HG02943 (cell line): ENCODE results near the gene ROBO2.

Source experiments
- ATAC-seq: cut with Tn5 transposase; IDR thresholded peaks from one replicate; pipeline ENCODE4 v1.9.1; 2021; ENCODE audit warnings: mild to moderate bottlenecking, low read depth, moderate library complexity; ENCODE audit not compliant: unreplicated experiment

ROBO2 gene

DNA sequence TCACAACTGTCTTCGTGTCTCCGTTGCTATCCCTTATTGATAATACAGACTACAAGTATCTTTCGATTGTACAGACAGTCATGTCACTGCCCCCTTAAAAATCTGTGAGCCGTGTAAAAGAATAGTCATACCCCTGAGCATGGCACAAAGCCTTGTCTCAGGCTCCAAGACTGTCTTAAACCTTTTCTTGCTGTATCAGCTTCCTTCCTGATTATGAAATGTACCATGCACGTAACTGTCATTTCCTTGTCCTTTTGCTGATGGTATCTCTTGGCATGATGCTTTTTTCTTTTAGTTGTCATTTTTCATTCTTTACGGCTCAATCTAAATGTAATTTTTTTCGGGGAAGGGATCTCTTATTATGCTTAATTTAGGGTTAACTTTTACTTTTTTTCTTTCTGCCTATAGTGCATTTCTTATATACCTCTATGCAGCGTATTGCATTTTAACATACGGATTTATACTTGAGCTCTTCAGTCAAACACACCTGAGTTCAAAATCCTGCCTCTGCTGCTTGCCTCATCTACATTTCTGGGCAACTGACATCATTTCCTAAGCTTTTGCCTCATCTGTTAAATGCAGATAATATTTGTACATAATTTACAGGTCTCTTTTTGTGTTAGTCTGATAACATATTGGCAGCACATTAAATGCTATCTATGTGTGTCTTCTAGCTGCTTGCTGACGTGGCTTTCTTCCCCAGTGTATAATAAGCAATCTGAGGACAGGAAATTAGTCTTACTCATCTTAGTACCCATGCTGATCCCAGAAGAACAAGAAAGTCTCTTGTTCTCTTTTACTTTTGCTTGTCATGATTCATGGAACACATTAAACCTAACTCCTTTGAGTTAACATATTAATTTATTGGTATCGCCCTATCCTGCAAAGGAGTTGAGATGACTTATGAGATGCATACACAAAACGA is 57.3 kb downstream of the ROBO2 start:
- no peak for ATAC-seq

DNA sequence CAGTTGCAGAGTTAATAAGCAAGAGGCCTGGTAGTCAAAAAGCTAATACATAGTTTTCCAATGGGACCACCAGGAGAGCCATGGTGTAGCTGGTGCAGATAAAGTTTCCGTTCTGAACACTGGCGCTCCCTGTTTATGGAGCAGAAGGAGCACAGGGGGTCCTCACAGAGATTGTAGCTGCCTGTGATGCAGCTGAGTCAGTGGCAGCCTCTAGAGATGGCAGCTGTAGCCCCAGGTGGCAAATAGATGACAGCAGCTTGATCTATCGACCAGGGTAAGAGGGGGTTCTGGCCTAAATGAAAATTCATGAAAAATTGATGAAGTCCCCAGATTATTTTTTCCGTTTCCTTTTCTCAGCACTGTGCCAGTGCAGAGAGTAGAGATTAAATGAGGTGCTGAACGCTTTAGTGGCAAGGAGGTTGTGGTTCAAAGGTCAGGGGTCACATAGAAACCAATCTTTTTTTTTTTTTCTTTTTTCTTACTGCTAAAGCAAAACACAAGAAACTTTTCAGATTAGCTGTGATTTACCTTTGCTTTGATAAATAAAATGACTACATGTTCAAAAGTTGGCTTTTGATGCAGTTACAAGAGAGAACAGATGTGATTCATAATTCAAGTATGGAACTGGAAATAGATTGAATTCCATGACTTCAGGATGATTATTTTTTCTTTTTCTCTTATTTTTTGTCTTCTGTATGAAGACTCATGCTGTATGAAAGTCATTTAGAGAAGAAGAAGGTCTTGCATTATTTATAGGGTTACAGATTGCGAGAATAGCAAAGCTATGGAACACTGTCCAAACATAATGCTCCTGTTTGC is 63.3 kb downstream of the ROBO2 start:
- no peak for ATAC-seq

DNA sequence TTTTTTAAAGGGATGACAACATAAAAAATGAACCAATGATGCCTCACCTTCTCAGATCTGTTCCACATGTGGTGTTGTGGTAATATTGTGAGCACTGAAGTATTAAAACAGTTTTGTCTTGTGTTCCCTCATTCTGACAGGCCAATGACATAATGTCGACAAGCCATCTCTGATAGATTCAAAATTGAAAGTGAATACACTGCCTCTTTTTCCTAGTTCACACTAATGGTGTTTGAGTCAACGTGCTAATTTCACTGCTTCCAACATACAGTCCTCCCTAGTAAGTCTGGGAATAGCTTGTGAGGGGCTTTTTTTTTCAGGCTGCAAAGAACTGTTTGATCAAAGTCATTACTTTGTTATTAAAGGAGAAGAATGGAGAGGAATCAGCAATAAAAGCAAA is 82.8 kb downstream of the ROBO2 start:
- no peak for ATAC-seq

DNA sequence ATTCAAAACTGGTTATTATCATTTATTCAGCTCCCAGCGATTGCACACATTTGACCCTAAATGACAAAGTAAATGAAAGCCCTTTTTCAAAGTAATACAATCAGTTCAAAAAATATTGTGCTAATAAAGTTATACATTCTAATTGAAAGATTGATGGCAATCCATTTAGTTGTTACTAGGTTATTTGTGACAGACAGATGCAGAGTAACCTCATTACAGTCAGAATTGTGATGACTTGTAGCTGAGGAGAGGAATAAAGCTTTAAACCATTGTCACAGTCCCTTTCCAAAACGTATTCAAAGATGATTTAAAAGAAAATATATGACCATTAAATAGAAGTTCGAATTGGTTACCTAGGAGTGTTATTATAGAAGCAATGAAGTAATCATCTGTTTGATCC is 86.1 kb downstream of the ROBO2 start:
- ATAC-seq: no peak

DNA sequence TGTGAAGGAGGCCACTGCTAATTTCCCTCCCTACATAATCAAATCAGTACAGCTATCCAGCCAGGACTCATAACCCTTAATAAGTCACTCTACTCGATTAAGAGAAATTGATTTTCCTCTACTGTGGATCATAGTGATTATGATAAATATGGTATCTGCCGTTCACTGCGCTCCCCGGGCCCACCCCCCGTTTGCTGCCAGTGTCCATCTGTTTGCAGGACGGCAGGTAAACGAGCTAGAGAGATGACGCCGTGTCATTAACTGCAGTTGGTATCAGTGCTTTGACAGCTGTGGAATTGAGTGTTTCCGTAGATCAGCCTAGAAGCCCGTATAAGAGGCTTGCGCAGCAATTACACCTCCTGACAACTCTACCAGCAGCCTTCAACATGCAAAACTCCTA is 94.9 kb downstream of the ROBO2 start:
- ATAC-seq: no peak

DNA sequence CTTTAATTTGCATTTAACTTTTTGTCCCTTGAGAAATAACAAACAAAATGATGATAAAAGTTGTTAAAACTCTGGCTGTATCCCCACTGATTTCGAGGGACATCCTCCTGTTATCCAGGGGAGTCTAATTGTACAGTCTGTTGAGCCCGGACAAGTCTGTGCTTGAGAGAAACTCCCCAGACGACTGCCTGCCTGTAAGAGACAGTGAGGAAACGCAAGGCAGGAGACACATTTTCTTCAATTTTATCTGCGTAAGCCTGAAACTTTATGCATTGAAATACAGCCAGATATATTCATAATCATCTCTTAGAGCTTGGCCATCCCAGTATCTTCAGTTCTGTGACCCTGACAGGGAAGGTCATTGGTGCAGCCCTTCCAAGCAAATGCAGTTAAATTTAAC is 97.7 kb downstream of the ROBO2 start:
- ATAC-seq: no peak

DNA sequence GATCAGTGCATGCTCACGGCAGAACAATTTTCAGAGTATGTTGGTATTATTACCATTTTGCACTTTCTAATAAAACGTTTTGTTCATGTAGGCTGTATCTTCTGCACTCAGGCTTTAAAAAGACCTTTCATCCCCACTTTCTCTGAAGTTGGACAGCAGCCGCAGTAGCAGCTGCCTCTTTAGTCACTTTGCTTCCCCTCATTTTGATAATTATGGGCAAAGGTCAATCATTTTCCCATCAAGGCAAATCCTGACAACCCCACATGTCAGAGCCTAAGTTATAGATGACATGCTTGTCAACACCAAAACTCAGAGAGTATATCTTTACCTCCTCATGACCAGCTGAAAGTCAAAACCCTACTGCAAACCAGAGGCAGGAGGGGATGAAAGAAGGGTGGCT is 99.7 kb downstream of the ROBO2 start:
- ATAC-seq: no peak

DNA sequence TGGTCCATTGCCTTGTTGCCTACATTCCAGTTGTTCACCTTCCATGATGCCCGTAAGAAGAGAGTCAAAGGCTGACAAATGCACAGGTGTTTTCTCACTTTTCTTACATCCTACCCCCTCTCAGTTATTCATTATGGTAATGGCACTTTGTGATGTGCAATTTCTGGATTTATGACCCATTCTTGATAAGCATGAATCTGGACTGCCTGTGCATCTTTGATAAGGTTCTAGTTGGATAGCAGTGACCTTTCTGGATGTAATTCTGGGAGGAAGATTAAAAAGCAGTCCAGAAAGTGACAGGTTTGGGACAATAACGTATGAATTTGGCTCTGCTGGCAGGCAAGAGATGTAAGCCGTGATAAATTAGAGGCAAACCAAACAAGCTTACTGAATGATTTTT is 101.5 kb downstream of the ROBO2 start:
- ATAC-seq: no peak

DNA sequence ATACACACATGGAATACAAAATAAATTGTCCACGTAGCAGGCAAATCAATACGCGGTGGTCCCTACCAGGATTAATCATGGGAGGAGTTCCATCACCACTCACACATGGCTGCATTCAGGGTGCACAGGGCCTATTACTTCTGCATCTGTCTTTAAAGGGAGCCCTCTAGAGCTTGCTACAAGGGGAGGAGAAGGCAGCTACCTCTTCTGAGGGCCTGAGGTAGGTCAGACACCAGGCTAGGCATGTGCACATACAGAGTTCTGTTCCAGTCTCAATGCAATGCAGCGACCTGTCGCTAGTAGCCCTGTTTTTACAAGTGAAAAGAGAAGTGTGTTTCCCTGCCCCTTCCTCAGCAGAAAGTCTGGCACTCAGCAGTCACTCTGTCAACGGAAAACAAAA is 102.7 kb downstream of the ROBO2 start:
- no peak for ATAC-seq

DNA sequence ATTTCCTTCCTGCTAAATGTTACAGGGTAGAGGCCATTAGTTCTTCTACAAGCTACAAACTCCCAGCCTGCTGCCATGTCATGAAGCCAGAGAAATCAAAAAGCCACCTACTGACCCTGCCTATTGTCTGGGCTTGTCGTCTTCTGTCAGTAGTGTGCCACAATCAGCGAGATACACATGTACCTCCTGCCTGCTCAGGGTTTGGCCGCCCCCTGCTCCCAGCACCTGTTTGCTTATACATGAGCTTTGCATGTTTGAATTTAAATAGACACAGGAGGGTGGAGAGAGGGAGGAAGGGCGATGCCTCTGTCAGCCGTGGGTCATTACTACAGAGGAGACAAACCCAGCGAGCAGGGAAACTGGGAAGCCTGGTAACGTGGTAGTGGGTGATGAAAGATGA is 106.1 kb downstream of the ROBO2 start:
- ATAC-seq: no peak

DNA sequence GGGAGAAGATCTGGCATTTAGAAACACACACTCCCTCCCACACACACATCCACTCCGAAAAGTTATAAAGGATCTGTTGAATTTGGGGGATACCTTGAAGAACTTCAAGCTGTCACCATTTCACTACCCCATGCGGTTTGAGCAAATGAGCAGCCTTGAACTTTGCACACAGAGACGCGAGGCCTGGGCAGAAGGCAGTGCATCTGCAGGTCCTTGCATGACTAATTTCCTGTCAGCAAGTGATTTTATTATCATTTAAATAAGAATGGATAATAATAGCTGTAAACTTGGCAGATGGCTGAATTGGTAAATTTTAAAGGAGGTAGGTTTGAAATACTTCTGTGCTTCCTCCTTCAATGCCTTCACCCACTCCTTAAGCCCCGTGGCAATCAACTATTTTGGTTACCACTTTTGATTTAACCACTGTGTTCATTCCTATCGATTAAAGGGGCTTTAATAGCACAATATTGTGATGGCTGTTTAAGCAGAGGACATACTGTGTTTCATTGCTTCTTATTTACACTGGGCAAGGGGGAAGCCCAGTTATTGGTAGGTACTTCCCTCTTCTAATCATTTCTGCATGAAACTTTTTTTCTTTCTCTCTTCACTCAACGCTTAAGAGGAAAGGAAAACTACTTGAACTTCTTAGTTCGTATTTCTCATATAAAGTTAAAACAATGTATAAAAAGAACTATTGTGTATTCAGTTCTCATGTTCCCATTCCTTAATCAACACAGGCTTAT is 108.1 kb downstream of the ROBO2 start:
- ATAC-seq: no peak

DNA sequence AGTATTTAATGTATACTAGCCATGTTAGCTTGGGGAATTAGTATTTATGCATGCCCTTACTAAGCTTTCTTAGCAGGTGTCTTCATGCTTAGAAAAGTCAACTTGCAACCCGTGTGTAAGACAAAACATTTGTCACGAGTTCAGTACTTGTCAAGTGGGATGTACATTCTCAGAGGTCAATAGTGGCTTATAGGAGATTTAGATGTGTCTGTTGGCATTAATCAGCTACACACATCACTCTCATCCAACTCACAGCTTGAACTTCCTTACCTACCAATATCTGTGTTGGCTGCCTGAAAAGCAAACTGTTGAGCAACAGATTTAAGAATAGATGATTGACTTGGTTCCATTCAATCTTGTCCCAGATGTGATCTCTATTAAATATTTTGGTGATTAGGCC is 109.5 kb downstream of the ROBO2 start:
- no peak for ATAC-seq

DNA sequence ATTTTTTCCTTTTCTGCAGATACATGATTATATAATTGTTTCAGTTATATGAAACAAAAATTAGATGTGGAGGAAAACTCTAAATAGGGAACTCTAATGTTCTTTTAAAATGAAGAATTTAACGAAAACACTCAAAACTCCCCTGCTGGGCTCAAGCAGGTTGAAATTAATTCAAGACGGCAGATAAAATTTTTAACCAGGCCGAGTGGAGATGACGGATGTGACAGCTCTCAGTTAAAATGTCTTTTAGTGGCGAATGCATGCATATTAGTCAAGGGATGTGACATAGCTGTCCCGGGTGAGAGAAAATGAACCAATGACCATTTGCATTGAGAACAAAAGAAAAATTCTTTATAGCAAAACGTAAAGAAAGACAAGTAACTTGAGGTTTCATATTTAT is 110.1 kb downstream of the ROBO2 start:
- no peak for ATAC-seq

DNA sequence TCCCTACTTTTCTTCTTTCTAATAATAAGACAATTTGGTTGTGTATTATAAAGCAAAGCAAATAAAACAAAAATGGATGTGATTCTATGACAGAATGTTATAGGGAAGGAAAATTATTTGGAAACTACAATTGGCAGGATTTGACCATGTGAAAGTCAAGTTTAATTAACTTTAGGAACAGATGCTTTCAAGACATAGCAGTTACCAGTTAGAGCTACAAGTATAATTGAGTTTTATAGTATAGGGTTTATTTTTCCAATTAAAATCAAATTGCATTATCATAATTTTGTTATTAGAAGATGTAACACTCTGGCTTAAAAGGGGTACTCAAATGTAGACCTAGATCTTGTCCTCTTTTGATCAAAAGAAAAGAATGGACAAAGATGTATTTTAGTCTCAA is 110.9 kb downstream of the ROBO2 start:
- no peak for ATAC-seq

DNA sequence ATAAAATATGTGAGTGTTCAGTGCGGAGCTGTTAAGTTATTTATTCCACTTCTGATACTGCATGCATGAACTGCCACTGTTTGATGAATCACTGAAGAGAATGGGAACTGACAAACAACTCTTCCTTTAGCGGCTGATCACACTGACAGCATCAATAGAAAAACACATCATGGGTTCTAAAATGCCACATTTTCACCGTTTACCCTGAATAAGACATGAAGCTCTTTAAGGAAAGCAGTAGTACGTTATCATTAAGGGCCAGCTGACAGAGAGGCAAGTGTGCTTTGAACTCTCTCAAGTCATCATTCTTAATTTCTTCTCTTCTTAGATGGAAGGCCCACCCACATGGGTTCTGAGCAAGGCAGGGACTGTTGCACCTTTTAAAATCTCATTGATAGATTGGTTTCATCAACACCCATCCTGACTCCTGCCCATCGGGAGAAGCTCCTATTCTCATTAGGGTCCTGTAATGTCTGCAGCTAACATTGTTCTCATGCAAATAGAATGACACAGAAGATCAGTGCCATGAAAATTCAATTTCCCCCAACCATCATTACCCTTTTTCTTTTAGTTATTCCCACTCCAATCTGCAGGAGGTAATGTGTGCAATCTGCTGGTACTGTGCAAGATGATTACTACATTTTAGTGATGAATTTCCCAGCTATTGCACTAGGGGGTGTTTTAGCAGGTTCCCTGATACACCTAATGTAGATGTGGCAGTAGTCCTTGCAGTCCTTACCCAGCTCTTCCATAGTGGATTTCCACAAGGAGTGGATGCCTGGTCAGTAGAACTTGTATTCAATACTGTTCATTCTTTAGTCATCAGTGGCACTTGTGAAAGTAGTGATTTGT is 119.1 kb downstream of the ROBO2 start:
- no peak for ATAC-seq

DNA sequence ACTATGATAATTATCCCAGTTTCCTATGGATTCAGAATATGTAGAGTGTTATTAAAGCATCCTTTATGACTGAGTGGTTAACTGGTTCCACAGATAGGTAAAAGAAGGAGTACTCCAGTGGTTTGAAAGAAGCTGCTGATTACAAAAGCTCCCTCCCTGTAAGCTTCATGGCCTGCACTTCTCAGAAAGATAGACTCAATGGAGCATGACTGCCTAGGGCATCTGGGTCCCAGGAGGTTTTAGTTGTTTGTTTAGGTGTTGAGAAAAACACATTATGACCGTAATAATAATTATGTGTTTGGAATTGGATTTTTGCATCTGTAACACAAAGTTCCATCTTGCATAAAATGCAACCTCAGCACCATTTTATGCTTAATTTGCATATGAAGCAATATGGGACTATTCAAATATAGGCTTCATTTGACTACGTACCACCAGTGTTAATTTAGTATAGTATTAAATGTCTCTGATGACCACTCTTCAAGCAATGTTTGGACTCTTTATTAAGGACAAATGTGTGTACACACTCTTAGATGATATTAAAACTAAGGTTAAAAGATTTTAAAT is 121.1 kb downstream of the ROBO2 start:
- ATAC-seq: no peak

DNA sequence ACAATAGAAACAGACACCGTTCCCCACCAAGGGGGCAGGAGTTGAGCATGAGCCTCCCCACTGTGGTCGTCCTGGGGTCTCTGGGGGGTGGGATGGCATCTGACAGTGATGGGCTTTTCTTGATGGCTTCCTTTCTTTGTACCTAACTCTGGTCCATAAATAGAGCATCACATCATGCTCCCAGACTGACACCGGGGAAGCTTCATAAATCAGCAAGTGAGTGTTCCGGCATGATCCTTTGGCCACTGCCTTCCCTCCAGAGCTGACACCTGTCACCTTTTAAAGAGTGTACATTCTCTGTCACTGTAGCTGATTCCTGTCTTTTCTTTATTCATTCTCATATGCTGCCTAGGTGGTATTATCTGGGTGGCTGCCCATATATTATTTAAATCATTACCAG is 129.9 kb downstream of the ROBO2 start:
- ATAC-seq: no peak

DNA sequence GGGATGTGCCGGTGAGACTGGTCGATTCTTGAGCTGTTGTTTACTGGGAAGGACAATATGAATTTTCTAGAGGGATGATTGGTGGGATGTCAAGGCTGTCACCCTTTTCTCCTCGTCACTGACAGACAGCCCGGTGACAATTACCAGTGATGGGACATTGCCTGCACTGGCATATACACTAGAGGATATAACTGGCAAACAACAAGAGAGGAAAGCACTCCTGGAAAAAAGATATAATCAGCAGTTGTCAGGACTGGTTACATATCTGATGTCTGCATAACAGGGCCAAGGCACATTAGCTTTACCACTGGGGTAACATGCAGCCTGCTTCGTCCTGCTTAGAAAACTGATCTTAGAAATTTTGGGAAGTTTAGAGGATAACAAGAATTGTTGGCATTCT is 131.1 kb downstream of the ROBO2 start:
- no peak for ATAC-seq

DNA sequence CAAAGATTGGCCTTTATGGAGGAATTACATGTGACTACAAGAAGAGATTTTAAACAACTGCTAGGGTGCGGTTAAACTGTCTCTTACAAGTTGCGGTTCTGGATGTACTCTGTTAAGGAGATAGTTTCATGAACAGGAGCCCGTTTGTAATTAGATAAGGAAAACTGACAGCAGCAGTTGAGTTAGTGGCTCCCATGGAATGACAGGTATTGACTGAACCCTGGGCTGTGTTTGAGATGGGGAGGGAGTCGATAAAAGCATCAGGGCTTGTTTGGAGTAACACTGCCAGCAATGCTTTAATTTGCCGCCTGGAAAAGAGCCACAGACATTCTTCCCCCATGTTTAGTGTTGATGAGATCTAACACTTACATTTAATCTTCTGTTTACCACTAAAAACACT is 139.9 kb downstream of the ROBO2 start:
- ATAC-seq: no peak

DNA sequence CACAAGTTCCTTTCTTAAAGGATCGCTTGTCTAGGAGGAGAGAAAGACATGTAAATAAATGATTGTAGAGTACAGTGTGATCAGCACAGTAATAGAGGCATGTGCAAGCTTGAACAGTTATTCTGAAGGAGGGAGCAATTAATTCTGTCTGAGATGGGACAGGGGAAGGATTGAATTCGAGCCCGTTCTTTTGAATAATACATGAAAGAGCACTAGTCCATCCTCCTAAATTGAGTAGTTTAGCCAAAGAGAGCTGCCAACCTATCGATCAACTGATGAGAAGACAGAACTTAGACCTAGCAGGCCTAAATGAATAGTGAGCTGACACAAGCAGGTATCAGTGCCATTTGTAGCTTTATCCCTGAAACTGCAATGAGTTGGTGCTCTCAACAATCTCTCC is 142.4 kb downstream of the ROBO2 start:
- ATAC-seq: no peak
